NB4 (cell line): ENCODE data around the gene COG6.

Experiments used
- CTCF ChIP-seq: IDR thresholded peaks from one replicate; pipeline ENCODE4 v1.5.1; 2012; ENCODE audit warnings: low read depth, low read length
- MAX ChIP-seq: IDR thresholded peaks from 2 replicates; pipeline ENCODE4 v1.6.1; 2011; ENCODE audit warnings: low read depth, low read length
- MYC ChIP-seq: IDR thresholded peaks from 2 replicates; pipeline ENCODE4 v1.6.1; 2011; ENCODE audit warnings: low read depth, low read length
- POLR2A ChIP-seq: IDR thresholded peaks from 2 replicates; pipeline ENCODE4 v1.6.1; 2011; ENCODE audit warnings: mild to moderate bottlenecking; ENCODE audit not compliant: insufficient read length; ENCODE audit errors: extremely low read depth

GRCh38 chr13:39684531-39685137, 29.2 kb downstream of the COG6 start:
- TF ChIP-seq CTCF (no peak), POLR2A (no peak), MAX (no peak), MYC (no peak)
